Stimulated activated CD8-positive, alpha-beta memory T cell treated with anti-CD3 and anti-CD28 coated beads, Interleukin-15, amount 100 ng/mL, for 24 hours (primary cell): ENCODE data around the gene BNIP5.
"Not testable (repeated sequence)": the region's sequence is repeated elsewhere in the genome, so short reads cannot be mapped to it uniquely, and the experiment has no call there.

ENCODE experiments used
- DNase-seq: peaks from one replicate; pipeline ENCODE4 v3.0.0-alpha.2; 2020; ENCODE audit warnings: low read depth

Gene BNIP5

GRCh38 chr6:36364669-36365479 lies 28.2 kb upstream of the BNIP5 start:
- no peak for DNase-seq

DNA sequence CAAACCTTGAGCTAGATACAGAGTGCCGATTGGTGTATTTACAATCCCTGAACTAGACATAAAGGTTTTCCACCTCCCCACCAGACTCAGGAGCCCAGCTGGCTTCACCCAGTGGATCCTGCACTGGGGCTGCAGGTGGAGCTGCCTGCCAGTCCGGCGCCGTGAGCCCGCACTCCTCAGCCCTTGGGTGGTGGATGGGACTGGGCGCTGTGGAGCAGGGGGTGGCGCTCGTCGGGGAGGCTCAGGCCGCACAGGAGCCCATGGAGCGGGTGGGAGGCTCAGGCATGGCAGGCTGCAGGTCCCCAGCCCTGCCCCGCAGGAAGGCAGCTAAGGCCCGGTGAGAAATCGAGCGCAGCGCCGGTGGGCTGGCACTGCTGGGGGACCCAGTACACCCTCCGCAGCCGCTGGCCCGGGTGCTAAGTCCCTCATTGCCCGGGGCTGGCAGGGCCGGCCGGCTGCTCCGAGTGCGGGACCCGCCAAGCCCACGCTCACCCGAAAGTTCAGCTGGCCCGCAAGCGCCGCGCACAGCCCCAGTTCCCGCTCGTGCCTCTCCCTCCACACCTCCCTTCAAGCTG lies 27.5 kb upstream of the BNIP5 start:
- not testable (repeated sequence) for DNase-seq

DNA sequence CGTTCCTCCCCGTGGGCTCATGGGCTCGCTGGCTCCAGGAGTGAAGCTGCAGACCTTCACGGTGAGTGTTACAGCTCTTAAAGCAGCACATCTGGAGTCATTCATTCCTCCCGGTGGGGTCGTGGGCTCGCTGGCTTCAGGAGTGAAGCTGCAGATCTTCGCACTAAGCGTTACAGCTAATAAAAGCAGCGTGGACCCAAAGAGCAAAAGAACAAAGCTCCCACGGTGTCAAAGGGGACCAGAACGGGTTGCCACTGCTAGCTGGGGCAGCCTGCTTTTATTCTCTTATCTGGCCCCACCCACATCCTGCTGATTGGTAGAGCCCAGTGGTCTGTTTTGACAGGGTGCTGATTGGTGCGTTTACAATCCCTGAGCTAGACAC lies 26.7 kb upstream of the BNIP5 start:
- not testable (repeated sequence) for DNase-seq

DNA sequence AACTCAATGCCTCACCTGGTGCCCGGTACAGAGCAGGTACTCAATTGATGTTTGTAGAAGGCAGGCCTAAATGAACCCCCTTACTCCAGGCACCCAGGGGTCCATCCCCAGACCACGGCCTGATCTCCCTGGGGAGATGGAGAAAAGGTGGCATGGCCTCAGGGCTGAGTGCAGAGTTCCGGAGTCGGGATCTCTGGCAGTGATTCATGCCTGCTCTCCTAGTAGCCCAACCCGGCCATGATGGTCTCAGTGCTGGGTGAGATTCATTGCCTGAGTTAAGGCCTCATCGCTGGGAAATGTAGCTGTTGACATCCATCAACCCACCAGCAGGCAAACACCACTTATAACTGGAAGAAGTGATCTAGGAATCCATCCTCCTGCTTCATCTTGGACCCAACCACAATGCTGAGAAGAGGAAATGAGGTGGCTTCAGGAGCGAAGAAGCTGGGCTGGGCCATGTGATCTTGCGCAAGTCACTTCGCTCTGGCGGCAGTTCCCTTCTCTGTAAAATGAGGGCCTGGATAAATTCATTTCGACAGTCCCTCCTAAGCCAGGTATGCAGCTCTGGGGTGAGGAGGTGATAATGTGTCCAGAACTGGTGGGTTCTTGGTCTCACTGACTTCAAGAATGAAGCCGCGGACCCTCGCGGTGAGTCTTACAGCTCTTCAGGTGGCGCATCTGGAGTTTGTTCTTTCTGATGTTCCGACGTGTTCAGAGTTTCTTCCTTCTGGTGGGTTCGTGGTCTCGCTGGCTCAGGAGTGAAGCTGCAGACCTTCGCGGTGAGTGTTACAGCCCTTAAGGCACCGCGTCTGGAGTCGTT lies 26.1 kb upstream of the BNIP5 start:
- DNase-seq: no peak

DNA sequence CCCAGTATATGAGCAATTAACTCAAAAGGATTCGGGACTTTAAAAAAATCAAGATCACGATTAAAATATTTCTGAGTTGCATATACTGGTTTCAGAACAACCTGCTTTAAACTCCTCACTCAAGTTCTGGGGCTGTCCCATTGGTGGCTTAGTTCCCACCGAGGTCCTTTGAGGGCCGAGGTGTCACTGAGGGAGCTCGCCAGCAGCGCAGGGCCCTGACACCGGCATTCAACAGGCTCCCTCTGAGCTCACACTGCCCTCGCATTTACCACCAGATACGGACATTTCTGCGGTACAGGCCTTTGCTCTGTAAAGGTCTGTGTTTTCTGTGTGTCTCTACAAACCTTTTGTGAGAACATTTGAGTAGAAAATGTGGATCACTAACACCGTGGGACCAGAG lies 24.4 kb upstream of the BNIP5 start:
- no peak for DNase-seq

- DNase-seq: peak; percentile 26
These were observed 23.8 kb upstream of the BNIP5 start for GRCh38 chr6:36360241-36361054.

GRCh38 chr6:36358226-36358915 lies 21.7 kb upstream of the BNIP5 start:
- DNase-seq: no peak

DNA sequence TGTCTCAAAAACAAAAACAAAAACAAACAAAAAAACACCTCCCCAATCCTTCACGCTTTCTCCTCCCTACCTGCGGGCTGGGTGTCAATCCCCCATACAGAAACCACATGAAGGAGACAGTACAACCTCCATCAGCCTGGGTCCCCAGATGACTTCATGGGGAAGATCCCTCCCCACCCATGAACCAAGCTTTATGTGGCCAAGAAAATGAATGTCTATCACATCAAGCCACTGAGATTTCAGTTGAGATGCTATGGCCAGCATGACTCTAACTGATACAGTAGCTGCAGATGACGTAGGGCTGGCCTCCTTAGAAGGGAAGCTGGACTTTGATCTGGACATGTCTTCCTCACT lies 21.2 kb upstream of the BNIP5 start:
- no peak for DNase-seq

DNA sequence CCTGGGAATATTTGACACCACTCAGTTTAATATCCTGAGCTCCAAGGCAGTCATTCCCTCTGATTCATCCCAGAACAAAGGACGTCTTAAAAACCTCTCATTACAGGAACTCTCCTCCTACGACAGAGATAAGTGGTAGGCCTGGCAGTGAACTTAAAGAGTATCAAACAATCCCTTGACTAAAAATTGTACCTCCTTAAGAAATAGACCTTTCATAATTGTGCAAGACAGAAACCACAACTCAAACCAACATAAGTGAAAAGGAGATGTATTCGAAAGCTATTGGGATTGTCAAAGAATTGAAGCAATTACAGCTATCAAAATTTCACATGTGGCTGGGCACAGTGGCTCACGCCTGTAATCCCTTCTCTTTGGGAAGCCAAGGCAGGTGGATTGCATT lies 19.1 kb upstream of the BNIP5 start:
- DNase-seq: no peak

- no peak for DNase-seq
These were observed 16.8 kb upstream of the BNIP5 start for GRCh38 chr6:36353411-36353915.

DNA sequence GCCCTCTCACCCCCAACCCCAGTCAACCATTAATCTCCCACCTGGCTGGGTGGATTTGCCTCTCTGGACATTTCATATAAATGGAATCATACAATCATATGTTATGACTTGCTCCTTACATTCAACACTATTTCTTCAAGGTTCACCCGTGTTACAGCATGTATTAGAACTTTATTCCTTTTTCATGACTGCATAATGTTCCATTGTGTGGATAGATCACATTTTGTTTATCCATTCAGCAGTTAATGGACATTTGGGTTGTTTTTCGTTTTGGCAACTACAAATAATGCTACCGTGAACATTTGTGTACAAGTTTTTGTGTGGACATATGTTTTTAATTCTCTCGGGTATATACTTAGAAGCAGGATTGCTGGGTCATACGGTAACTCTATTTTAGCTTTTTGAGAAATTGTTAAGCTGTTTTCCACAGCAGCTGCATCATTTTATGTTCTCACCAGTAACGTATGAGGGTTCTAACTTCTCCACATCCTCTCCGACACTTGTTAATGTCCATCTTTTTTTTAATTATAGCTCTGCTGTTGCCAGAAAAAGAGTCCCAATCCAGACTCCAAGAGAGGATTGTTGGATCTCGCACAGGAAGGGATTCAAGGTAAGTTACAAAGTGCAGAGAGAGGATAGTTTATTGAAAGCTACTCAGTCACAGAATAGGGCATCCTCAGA lies 15.9 kb upstream of the BNIP5 start:
- DNase-seq: no peak

GRCh38 chr6:36350681-36351571 lies 14.2 kb upstream of the BNIP5 start:
- no peak for DNase-seq

DNA sequence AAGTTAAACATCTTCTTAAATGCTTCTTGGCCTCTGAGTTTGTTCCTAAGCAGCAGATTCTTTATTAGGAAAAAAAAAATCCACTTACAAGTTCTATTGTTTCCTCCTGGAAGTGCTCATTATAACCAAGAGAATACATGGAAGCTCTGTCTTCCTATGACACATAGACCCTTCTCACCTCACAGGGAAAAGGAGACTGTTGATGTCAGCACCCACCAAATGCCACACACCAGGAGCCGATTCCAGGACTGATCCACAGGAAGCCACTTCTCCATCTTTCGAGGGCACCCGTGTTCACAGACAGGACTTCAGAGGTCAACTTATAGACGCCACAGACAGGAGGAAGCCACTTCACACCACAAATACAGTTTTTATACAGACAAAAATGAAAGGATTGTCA lies 13.4 kb upstream of the BNIP5 start:
- DNase-seq: no peak

GRCh38 chr6:36349240-36349639 lies 12.6 kb upstream of the BNIP5 start:
- no peak for DNase-seq

DNA sequence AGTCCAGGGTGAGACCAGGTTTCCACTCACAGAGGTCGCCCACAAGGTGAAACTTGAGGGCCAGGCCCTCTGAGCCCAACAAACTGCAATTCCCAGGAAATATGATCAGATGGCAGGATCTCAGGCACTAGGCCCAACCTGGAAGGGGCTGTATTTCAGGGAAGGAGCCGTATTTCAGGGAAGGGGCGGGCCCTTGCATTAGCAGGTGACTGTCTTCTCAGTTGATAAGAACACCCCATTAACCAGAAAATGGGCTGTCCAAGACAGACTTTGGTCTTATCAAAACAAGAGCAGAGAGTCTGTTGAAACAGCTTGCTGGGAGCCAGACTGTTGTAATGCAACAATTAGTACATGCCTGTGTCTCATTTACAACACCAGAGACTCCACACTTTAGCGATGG lies 10.9 kb upstream of the BNIP5 start:
- no peak for DNase-seq

DNA sequence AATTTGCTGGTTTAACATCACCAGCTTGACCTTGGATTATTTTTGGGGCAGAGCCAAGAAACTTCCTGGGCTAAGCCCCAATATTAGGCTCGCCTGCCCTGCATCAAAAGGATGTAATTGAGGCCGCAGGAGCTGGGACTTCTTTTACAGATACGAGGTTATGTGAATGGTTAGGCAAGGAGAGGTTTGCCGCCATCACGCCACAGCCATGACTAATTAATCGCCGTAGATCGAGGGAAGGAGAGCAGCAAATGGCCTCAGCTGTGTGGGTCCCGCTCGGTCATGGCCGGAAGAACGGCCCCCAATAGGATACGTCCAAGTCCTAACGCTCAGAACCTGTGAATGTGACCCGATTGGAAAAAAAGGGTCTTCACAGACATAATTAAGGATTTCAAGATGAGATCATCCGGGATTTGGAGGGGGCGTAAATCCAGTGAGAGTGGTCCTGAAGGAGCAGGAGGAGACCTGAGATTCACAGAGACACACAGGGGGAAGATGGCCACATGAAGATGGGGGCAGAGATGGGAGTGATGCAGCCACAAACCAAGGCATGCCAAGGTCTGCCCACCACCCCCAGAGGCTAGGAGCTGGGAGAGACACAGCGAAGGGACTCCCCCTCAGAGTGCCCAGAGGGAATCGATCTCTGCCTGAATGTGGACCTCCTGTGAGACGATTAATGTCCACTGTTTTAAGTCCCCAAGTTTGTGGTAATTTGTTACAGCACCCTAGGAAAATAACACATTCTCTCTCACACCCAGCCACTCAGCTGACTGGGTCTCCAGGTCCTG lies 10.0 kb upstream of the BNIP5 start:
- DNase-seq: no peak

GRCh38 chr6:36345681-36346466 lies 9.2 kb upstream of the BNIP5 start:
- no peak for DNase-seq

GRCh38 chr6:36343109-36343680 lies 6.5 kb upstream of the BNIP5 start:
- no peak for DNase-seq
